Spleen (tissue), 11 donors: ENCODE results near the gene LRCH1. TPM values are rescaled to one million over a fixed set of nuclear protein-coding genes. Genes with fewer than 3 reads are reported as not detected.

Experiments used
- DNase-seq: peaks from one replicate; pipeline ENCODE4 v3.0.0-alpha.2; 2020
- H3K27ac ChIP-seq, 8 donors: fragments of 200-600 bp; sonication (generic) in 7 of 8; 1 replicate in 4 of 8; 2 replicates in 4 of 8; pipeline versions ENCODE4 v1.5.0 to v1.8.0; 2016 to 2021; ENCODE audit warnings: inconsistent platforms in 4 of 8, mild to moderate bottlenecking in 4 of 8, moderate library complexity in 1 of 8
- H3K27me3 ChIP-seq, 7 donors: fragments of 200-600 bp; sonication (generic) in 6 of 7; replicated peaks in 1 of 7; 1 replicate in 4 of 7; 2 replicates in 3 of 7; pipeline versions ENCODE4 v1.5.0 to v1.8.0; 2016 to 2021; ENCODE audit warnings: inconsistent platforms in 3 of 7, mild to moderate bottlenecking in 1 of 7
- H3K36me3 ChIP-seq, 6 donors: fragments of 200-600 bp; sonication (generic) in 5 of 6; 1 replicate in 4 of 6; 2 replicates in 2 of 6; pipeline versions ENCODE4 v1.5.0 to v1.8.0; 2016 to 2021; ENCODE audit warnings: inconsistent platforms in 2 of 6
- H3K4me1 ChIP-seq, 6 donors: fragments of 200-600 bp; sonication (generic) in 5 of 6; 1 replicate in 3 of 6; 2 replicates in 3 of 6; pipeline versions ENCODE4 v1.5.0 to v1.8.0; 2016 to 2021; ENCODE audit warnings: inconsistent platforms in 3 of 6
- H3K4me3 ChIP-seq, 8 donors: fragments of 200-600 bp; sonication (generic) in 7 of 8; 1 replicate in 4 of 8; 2 replicates in 4 of 8; pipeline versions ENCODE4 v1.5.0 to v1.8.0; 2016 to 2021; ENCODE audit warnings: inconsistent platforms in 4 of 8, mild to moderate bottlenecking in 4 of 8, moderate library complexity in 2 of 8
- H3K9me3 ChIP-seq, 8 donors: fragments of 200-600 bp; sonication (generic) in 7 of 8; 1 replicate in 4 of 8; 2 replicates in 4 of 8; pipeline versions ENCODE4 v1.5.0 to v1.8.0; 2016 to 2021; ENCODE audit warnings: inconsistent platforms in 4 of 8
- CTCF ChIP-seq, 11 experiments: fragments of 200-600 bp in 7 of 11; fragments of 450-650 bp in 4 of 11; sonication (generic) in 4 of 11; IDR thresholded peaks in 8 of 11; conservative IDR thresholded peaks in 3 of 11; 1 replicate in 7 of 11; 2 replicates in 4 of 11; pipeline versions ENCODE4 v1.4.0 to v1.8.0; 2016 to 2021; ENCODE audit warnings: antibody characterized with exemption in 11 of 11, inconsistent platforms in 4 of 11, mild to moderate bottlenecking in 1 of 11
- POLR2A ChIP-seq, 3 donors: fragments of 450-650 bp; IDR thresholded peaks; one replicate each; pipeline ENCODE4 v1.5.1; 2017; ENCODE audit warnings: antibody characterized with exemption in 3 of 3, mild to moderate bottlenecking in 1 of 3
- POLR2AphosphoS5 ChIP-seq, 3 donors: sonication (generic); formaldehyde crosslinking; IDR thresholded peaks; one replicate each; pipeline ENCODE4 v1.5.1; 2017; ENCODE audit warnings: antibody characterized with exemption in 3 of 3
- WGBS, 5 donors: extraction: QIAGEN DNeasy Blood & Tissue Kit in 3 of 5; methylation state at CpG; one replicate each; pipeline versions ENCODE4 v1.1.5 to v1.1.7; 2013 to 2018; 5-methylcytosine and 5-hydroxymethylcytosine counted together
- intact Hi-C: fragments of 100-400 bp; cut with DNase I; formaldehyde crosslinking; loops from one replicate; pipeline ENCODE4 v1.15.0; 2023; ENCODE audit warnings: low total_unique reads
- polyA plus RNA-seq, 3 donors: library from polyadenylated mRNA; stranded (reverse); fragments of 200-250 nt; gene quantifications; one replicate each; pipeline ENCODE4 v1.2.1, GENCODE V29; 2013
- total RNA-seq, 7 donors: library from RNA; depleted of rRNA in 3 of 7; stranded (reverse); fragments of >200 nt in 3 of 7; fragmentation: NEBNext Ultra II Directional in 4 of 7; extraction: Animal tissue kit (Norgen Biotek cat#: 25700) in 4 of 7; gene quantifications; one replicate each; pipeline versions ENCODE4 v1.1.0 to v1.2.1, GENCODE V29; 2016 to 2021
- donor health status: healthy with polysubstance abuse.
- donor health status: DM: no; HTN: no; CAD: no; lungs with moderate emphysema.
- donor health status: DM: no; HTN: no; CAD: no.
- donor health status: Bipolar disorder and iron deficiency.
- donor health status: healthy.
- donor health status: DM: no; HTN: no; CAD: no.
- donor health status: DM: yes; HTN: yes; CAD: no.

LRCH1 gene
- total and polyA plus RNA-seq, 10 donors: 7.4 to 41.6 (median 34.6) TPM

GRCh38 chr13:46618694-46619254 is 65.8 kb downstream of the LRCH1 start:
- no peak for DNase-seq
- H3K4me1 ChIP-seq: peaks cover 24 to 93% (median 80%) of the 10 kb centered on the region in 6 donors
- no peaks in the 10 kb centered on the region for H3K27me3 ChIP-seq
- H3K27ac ChIP-seq: no peak overlapping the region
- no peaks in the 10 kb centered on the region for H3K36me3 ChIP-seq
- 59 to 74% (median 63%) methylated on average over 3 of the region's 3 CpGs for WGBS, 5 donors
- intact Hi-C loops: no loop called here
- H3K4me3 ChIP-seq: no peak overlapping the region
- no peaks in the 10 kb centered on the region for H3K9me3 ChIP-seq
- TF ChIP-seq POLR2A (IDR thresholded peaks at IDR 0.05): no peak
- TF ChIP-seq POLR2AphosphoS5 (IDR thresholded peaks at IDR 0.05): no peak
- TF ChIP-seq CTCF (IDR thresholded peaks at IDR 0.05 in 8 of 11, conservative IDR thresholded peaks at IDR 0.05 in 3 of 11): no peak

- Histone ChIP-seq H3K27me3 (no peaks in the 10 kb centered on the region), H3K27ac (peak overlapping the region in 1 of 8 donors; percentile 20), H3K4me3 (no peak overlapping the region), H3K4me1 (peaks cover 29 to 93% (median 87%) of the 10 kb centered on the region in 6 donors), H3K9me3 (no peaks in the 10 kb centered on the region), H3K36me3 (no peaks in the 10 kb centered on the region)
- intact Hi-C loops: no loop called here
- TF ChIP-seq POLR2A (IDR thresholded peaks at IDR 0.05): no peak
- no peak for TF ChIP-seq POLR2AphosphoS5 (IDR thresholded peaks at IDR 0.05)
- TF ChIP-seq CTCF (IDR thresholded peaks at IDR 0.05 in 8 of 11, conservative IDR thresholded peaks at IDR 0.05 in 3 of 11): no peak
- DNase-seq: no peak
- WGBS, 5 donors: 87 to 91% (median 90%) methylated on average over 5 of the region's 5 CpGs
Measured at GRCh38 chr13:46620029-46620428, 67.1 kb downstream of the LRCH1 start.

GRCh38 chr13:46620471-46620870 is 67.5 kb downstream of the LRCH1 start:
- peaks cover 31 to 93% (median 87%) of the 10 kb centered on the region in 6 donors for H3K4me1 ChIP-seq
- intact Hi-C loops: no loop called here

GRCh38 chr13:46621133-46621532 is 68.2 kb downstream of the LRCH1 start:
- H3K27ac ChIP-seq: no peak overlapping the region

More at GRCh38 chr13:46620471-46620870, 67.5 kb downstream of the LRCH1 start:
- Histone ChIP-seq H3K9me3 (no peaks in the 10 kb centered on the region), H3K27ac (no peak overlapping the region), H3K4me3 (no peak overlapping the region), H3K27me3 (no peaks in the 10 kb centered on the region), H3K36me3 (no peaks in the 10 kb centered on the region)
- TF ChIP-seq CTCF (IDR thresholded peaks at IDR 0.05 in 8 of 11, conservative IDR thresholded peaks at IDR 0.05 in 3 of 11) (no peak), POLR2AphosphoS5 (IDR thresholded peaks at IDR 0.05) (no peak), POLR2A (IDR thresholded peaks at IDR 0.05) (no peak)
- no peak for DNase-seq
- WGBS, 5 donors: 62 to 71% (median 67%) methylated on average over 2 of the region's 2 CpGs

More at GRCh38 chr13:46621133-46621532, 68.2 kb downstream of the LRCH1 start:
- 92 to 98% (median 94%) methylated on average over 2 of the region's 2 CpGs for WGBS, 5 donors
- Histone ChIP-seq H3K9me3 (no peaks in the 10 kb centered on the region), H3K4me1 (peaks cover 32 to 93% (median 87%) of the 10 kb centered on the region in 6 donors), H3K4me3 (no peak overlapping the region), H3K27me3 (no peaks in the 10 kb centered on the region), H3K36me3 (no peaks in the 10 kb centered on the region)
- no peak for DNase-seq
- no peak for TF ChIP-seq POLR2AphosphoS5 (IDR thresholded peaks at IDR 0.05)
- intact Hi-C loops: no loop called here
